Trophoblast cell (in vitro differentiated cells and primary cell): ENCODE data around the gene SIAH1.
"Not testable (repeated sequence)": the region's sequence is repeated elsewhere in the genome, so short reads cannot be mapped to it uniquely, and the experiment has no call there.

ENCODE experiments used
- DNase-seq, 2 donors: peaks; one replicate each; pipeline ENCODE4 v3.0.0-alpha.2; 2016
- H2AFZ ChIP-seq: 2 replicates; pipeline ENCODE4 v1.6.1; 2013; ENCODE audit warnings: low read length, moderate library complexity, mild to moderate bottlenecking; ENCODE audit not compliant: insufficient read depth, poor library complexity
- H2AK5ac ChIP-seq: 2 replicates; pipeline ENCODE4 v1.6.1; 2013; ENCODE audit warnings: mild to moderate bottlenecking, low read length
- H2BK120ac ChIP-seq: 2 replicates; pipeline ENCODE4 v1.6.1; 2013; ENCODE audit warnings: low read length, mild to moderate bottlenecking, moderate library complexity; ENCODE audit not compliant: insufficient read depth, poor library complexity
- H2BK12ac ChIP-seq: 2 replicates; pipeline ENCODE4 v1.6.1; 2013; ENCODE audit warnings: mild to moderate bottlenecking, low read length, moderate library complexity
- H2BK5ac ChIP-seq: 2 replicates; pipeline ENCODE4 v1.6.1; 2013; ENCODE audit warnings: low read length, low read depth, moderate library complexity, mild to moderate bottlenecking; ENCODE audit not compliant: poor library complexity
- H3K14ac ChIP-seq: 2 replicates; pipeline ENCODE4 v1.6.1; 2013; ENCODE audit warnings: mild to moderate bottlenecking, low read length
- H3K18ac ChIP-seq: 2 replicates; pipeline ENCODE4 v1.6.1; 2013; ENCODE audit warnings: mild to moderate bottlenecking, low read length
- H3K23ac ChIP-seq: 2 replicates; pipeline ENCODE4 v1.6.1; 2013; ENCODE audit warnings: low read length
- H3K27ac ChIP-seq: 2 replicates; pipeline ENCODE4 v1.5.1; 2013; ENCODE audit warnings: low read depth, mild to moderate bottlenecking, inconsistent platforms, low read length, moderate library complexity
- H3K27me3 ChIP-seq: 2 replicates; pipeline ENCODE4 v1.6.1; 2013; ENCODE audit warnings: inconsistent platforms, mild to moderate bottlenecking, low read length, moderate library complexity; ENCODE audit not compliant: insufficient read depth
- H3K36me3 ChIP-seq, 2 experiments: 1 replicate in 1 of 2; 2 replicates in 1 of 2; pipeline ENCODE4 v1.6.1; 2013; ENCODE audit warnings: low read length in 2 of 2, mild to moderate bottlenecking in 2 of 2, moderate library complexity in 1 of 2; ENCODE audit not compliant: insufficient read depth in 2 of 2, control insufficient read depth in 1 of 2
- H3K4ac ChIP-seq: 2 replicates; pipeline ENCODE4 v1.6.1; 2013; ENCODE audit warnings: low read depth, mild to moderate bottlenecking, low read length, moderate library complexity
- H3K4me1 ChIP-seq, 2 experiments: 1 replicate in 1 of 2; 2 replicates in 1 of 2; pipeline ENCODE4 v1.6.1; 2013; ENCODE audit warnings: low read length in 2 of 2, mild to moderate bottlenecking in 2 of 2, moderate library complexity in 1 of 2; ENCODE audit not compliant: insufficient read depth in 2 of 2, control insufficient read depth in 1 of 2
- H3K4me2 ChIP-seq: 2 replicates; pipeline ENCODE4 v1.6.1; 2013; ENCODE audit warnings: inconsistent platforms, mild to moderate bottlenecking, low read length, moderate library complexity
- H3K4me3 ChIP-seq: 2 replicates; pipeline ENCODE4 v1.5.1; 2013; ENCODE audit warnings: mild to moderate bottlenecking, low read depth, low read length, inconsistent platforms
- H3K79me1 ChIP-seq: one replicate; pipeline ENCODE4 v1.6.1; 2013; ENCODE audit warnings: low read length
- H3K79me2 ChIP-seq: 2 replicates; pipeline ENCODE4 v1.6.1; 2013; ENCODE audit warnings: low read length, mild to moderate bottlenecking; ENCODE audit not compliant: control insufficient read depth, insufficient read depth, poor library complexity
- H3K9ac ChIP-seq: 2 replicates; pipeline ENCODE4 v1.6.1; 2013; ENCODE audit warnings: mild to moderate bottlenecking, low read length
- H3K9me3 ChIP-seq: 2 replicates; pipeline ENCODE4 v1.6.1; 2013; ENCODE audit warnings: low read depth, mild to moderate bottlenecking, control low read depth, inconsistent platforms, low read length; ENCODE audit not compliant: insufficient read depth
- H4K12ac ChIP-seq: 2 replicates; pipeline ENCODE4 v1.6.1; 2013; ENCODE audit warnings: low read depth, mild to moderate bottlenecking, low read length, moderate library complexity
- H4K8ac ChIP-seq: 2 replicates; pipeline ENCODE4 v1.6.1; 2013; ENCODE audit warnings: low read depth, mild to moderate bottlenecking, low read length, moderate library complexity
- H4K91ac ChIP-seq: one replicate; pipeline ENCODE4 v1.6.1; 2013; ENCODE audit warnings: low read depth, mild to moderate bottlenecking, low read length, moderate library complexity
- WGBS: extraction: QIAGEN DNeasy Blood & Tissue Kit; methylation state at CpG from one replicate; pipeline ENCODE4 v1.1.7; 2013; ENCODE audit warnings: missing lambda C conversion rate; ENCODE audit not compliant: insufficient read length, insufficient coverage; ENCODE audit errors: extremely low coverage; 5-methylcytosine and 5-hydroxymethylcytosine counted together

SIAH1 gene

DNA sequence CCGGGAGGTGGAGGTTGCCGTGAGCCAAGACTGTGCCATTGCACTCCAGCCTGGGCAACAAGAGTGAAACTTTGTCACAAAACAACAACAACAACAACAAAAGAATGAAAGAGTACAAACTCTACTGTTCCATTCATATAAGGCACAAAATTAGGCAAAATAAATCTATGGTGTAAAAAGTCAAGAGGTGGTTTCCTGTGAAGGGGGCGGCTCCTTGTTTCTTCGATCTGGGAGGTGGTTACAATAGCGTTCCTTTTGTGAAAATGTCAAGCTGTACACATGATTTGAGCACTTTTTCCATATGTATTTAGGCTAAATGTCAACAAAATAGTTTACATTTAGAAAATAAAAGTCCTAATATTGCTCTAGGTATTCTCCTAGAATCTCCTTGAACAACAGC is 6.9 kb downstream of the SIAH1 start:
- no peak overlapping the region for H4K12ac ChIP-seq
- no peak overlapping the region for H3K4me3 ChIP-seq
- H3K79me2 ChIP-seq, result peaks cover 27% of the 10 kb centered on the region
- no peak overlapping the region for H3K4me2 ChIP-seq
- no peak overlapping the region for H3K18ac ChIP-seq
- H3K4ac ChIP-seq, result peak overlapping the region; percentile 80
- no CpG with 5 or more reads among the region's 5 CpGs for WGBS
- H3K79me1 ChIP-seq, result no peaks in the 10 kb centered on the region
- no peak overlapping the region for H2BK12ac ChIP-seq
- no peak overlapping the region for H2BK5ac ChIP-seq
- no peak for DNase-seq
- H4K91ac ChIP-seq, result no peak overlapping the region
- H3K4me1 ChIP-seq, result no peaks in the 10 kb centered on the region
- no peak overlapping the region for H3K27ac ChIP-seq
- no peak overlapping the region for H4K8ac ChIP-seq
- no peaks in the 10 kb centered on the region for H3K9me3 ChIP-seq
- H3K9ac ChIP-seq, result no peak overlapping the region
- no peaks in the 10 kb centered on the region for H3K27me3 ChIP-seq
- no peak overlapping the region for H2AFZ ChIP-seq
- no peak overlapping the region for H3K14ac ChIP-seq
- no peaks in the 10 kb centered on the region for H3K36me3 ChIP-seq
- H2BK120ac ChIP-seq, result no peak overlapping the region
- no peak overlapping the region for H3K23ac ChIP-seq
- no peak overlapping the region for H2AK5ac ChIP-seq

DNA sequence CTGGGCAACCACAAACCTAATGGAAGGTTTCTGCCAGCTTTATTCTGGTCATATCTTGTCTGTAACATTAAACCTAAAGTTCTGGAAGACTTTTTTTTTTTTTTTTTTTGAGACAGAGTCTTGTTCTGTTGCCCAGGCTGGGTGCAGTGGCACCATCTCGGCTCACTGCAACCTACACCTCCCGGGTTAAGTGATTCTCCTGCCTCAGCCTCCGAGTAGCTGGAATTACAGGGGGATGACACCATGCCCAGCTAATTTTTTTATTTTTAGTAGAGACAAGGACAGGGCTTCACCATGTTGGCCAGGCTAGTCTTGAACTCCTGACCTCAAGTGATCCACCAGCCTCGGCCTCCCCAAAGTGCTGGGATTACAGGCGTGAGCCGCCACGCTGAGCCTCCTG is 7.9 kb downstream of the SIAH1 start:
- not testable (repeated sequence) for H4K8ac ChIP-seq, H3K18ac ChIP-seq, H2BK12ac ChIP-seq, H3K79me1 ChIP-seq, H3K23ac ChIP-seq, H4K12ac ChIP-seq, H3K14ac ChIP-seq, H3K9ac ChIP-seq, H4K91ac ChIP-seq, H3K9me3 ChIP-seq, DNase-seq, H2AK5ac ChIP-seq, H2BK120ac ChIP-seq, H2AFZ ChIP-seq, H3K27me3 ChIP-seq, H3K4me2 ChIP-seq, H3K27ac ChIP-seq, H3K36me3 ChIP-seq, H3K4me1 ChIP-seq, H3K4me3 ChIP-seq
- peak overlapping the region; percentile 28 for H2BK5ac ChIP-seq
- peaks cover 27% of the 10 kb centered on the region for H3K79me2 ChIP-seq
- peak overlapping the region; percentile 93 for H3K4ac ChIP-seq
- no CpG with 5 or more reads among the region's 7 CpGs for WGBS

DNA sequence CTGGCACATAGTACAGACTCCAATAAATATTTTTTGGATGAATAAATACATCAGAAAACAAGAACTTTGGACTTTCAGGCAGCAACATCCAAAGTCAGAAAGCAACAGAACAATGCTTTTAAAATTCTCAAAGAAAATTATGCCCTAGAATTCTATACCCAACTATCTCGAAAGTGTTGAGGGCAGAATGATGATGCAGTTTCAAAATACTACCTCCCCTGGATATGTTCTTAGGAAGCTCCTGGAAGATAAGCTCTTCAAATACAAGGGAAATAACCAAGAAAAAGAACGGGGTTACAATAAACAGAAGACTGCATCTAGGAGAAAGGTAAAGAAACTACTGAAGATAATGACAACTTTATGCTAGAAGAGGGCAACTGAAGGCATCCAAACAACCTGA is 11.0 kb downstream of the SIAH1 start:
- H2BK120ac ChIP-seq, result no peak overlapping the region
- H3K4me1 ChIP-seq, result no peaks in the 10 kb centered on the region
- no peak overlapping the region for H4K12ac ChIP-seq
- no peak overlapping the region for H3K4me3 ChIP-seq
- H3K18ac ChIP-seq, result no peak overlapping the region
- no peak overlapping the region for H3K4ac ChIP-seq
- H3K36me3 ChIP-seq, result no peaks in the 10 kb centered on the region
- H3K9ac ChIP-seq, result no peak overlapping the region
- H3K79me1 ChIP-seq, result no peaks in the 10 kb centered on the region
- H3K79me2 ChIP-seq, result peaks cover 15% of the 10 kb centered on the region
- no peak for DNase-seq
- no peak overlapping the region for H3K14ac ChIP-seq
- no peak overlapping the region for H4K8ac ChIP-seq
- no peak overlapping the region for H3K27ac ChIP-seq
- H3K9me3 ChIP-seq, result no peaks in the 10 kb centered on the region
- no peak overlapping the region for H3K4me2 ChIP-seq
- no peak overlapping the region for H2AFZ ChIP-seq
- no peak overlapping the region for H2AK5ac ChIP-seq
- no peak overlapping the region for H2BK5ac ChIP-seq
- WGBS, result no CpG with 5 or more reads among the region's 2 CpGs
- no peak overlapping the region for H3K23ac ChIP-seq
- H3K27me3 ChIP-seq, result no peaks in the 10 kb centered on the region
- no peak overlapping the region for H4K91ac ChIP-seq
- no peak overlapping the region for H2BK12ac ChIP-seq

DNA sequence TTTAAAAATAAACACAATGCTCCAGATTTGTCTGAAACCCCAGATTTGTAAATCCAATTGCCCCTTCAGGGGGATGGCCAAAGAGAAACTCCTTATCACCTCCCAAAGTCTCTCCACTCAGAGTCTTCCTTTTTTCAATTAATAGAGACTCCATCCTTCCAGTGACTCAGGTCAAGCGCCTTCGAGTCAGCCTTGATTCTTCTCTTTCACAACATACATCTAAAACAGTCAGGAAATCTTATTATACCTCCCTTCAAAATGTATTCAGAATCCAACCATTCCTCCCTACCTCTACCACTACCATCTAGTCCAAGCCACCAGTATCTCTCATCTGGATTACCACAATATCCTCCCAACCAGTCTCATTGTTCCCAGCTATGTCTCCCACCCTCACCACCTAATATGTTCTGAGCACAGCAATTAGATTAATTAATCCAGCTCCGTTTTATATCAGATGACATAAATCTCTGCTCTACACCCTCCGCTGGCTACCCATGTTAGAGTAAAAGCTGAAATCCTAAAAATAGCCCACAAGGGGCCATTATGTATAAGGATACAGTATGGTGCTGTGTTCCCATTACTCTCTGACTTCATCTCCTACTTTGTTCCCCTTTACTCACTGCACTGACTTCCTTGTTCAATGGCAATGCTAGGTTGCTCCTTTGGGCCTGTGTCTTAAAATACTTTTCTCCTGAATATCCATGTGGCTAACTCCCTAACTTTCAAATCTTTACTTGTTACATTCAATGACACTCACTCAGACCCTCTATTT is 11.8 kb downstream of the SIAH1 start:
- no peaks in the 10 kb centered on the region for H3K9me3 ChIP-seq
- H2BK12ac ChIP-seq, result no peak overlapping the region
- H3K9ac ChIP-seq, result no peak overlapping the region
- no peak for DNase-seq
- no peak overlapping the region for H3K14ac ChIP-seq
- H3K4me2 ChIP-seq, result no peak overlapping the region
- no peak overlapping the region for H4K8ac ChIP-seq
- H2BK120ac ChIP-seq, result no peak overlapping the region
- H3K4me1 ChIP-seq, result no peaks in the 10 kb centered on the region
- no CpG with 5 or more reads among the region's 4 CpGs for WGBS
- H3K18ac ChIP-seq, result no peak overlapping the region
- H3K79me2 ChIP-seq, result peaks cover 13% of the 10 kb centered on the region
- no peak overlapping the region for H3K4me3 ChIP-seq
- H4K12ac ChIP-seq, result no peak overlapping the region
- H3K27me3 ChIP-seq, result no peaks in the 10 kb centered on the region
- H3K27ac ChIP-seq, result no peak overlapping the region
- no peaks in the 10 kb centered on the region for H3K36me3 ChIP-seq
- no peak overlapping the region for H2AFZ ChIP-seq
- H3K23ac ChIP-seq, result no peak overlapping the region
- H3K79me1 ChIP-seq, result no peaks in the 10 kb centered on the region
- H3K4ac ChIP-seq, result peak overlapping the region; percentile 90
- H2BK5ac ChIP-seq, result no peak overlapping the region
- H2AK5ac ChIP-seq, result no peak overlapping the region
- no peak overlapping the region for H4K91ac ChIP-seq
